Progenitor cell of endocrine pancreas (in vitro differentiated cells): ENCODE measurements around the gene RBFA. TPM values are rescaled to one million over a fixed set of nuclear protein-coding genes. Genes with fewer than 3 reads are reported as not detected.

ENCODE experiments used
- DNase-seq: peaks from one replicate; pipeline ENCODE4 v3.0.0; 2021; ENCODE audit warnings: low spot score; ENCODE audit not compliant: unreplicated experiment
- H3K27ac Mint-ChIP-seq: 2 replicates; pipeline ENCODE4 v1.8.0; 2021; ENCODE audit warnings: mild to moderate bottlenecking, moderate library complexity, mixed read lengths
- H3K27me3 Mint-ChIP-seq: 2 replicates; pipeline ENCODE4 v1.8.0; 2021; ENCODE audit warnings: mixed read lengths
- H3K36me3 Mint-ChIP-seq: 2 replicates; pipeline ENCODE4 v1.8.0; 2022; ENCODE audit warnings: mixed read lengths; ENCODE audit not compliant: insufficient read depth
- H3K4me1 Mint-ChIP-seq: 2 replicates; pipeline ENCODE4 v1.8.0; 2021; ENCODE audit warnings: low read depth, mixed read lengths
- H3K4me3 Mint-ChIP-seq: 2 replicates; pipeline ENCODE4 v1.8.0; 2021; ENCODE audit warnings: low read depth, mild to moderate bottlenecking, moderate library complexity, mixed read lengths
- H3K9me3 Mint-ChIP-seq: 2 replicates; pipeline ENCODE4 v1.8.0; 2021; ENCODE audit warnings: low read depth, mixed read lengths
- CTCF ChIP-seq: fragments of 200-600 bp; sonication (generic); IDR thresholded peaks from one replicate; pipeline ENCODE4 v1.5.0; 2021; ENCODE audit warnings: antibody characterized with exemption, mild to moderate bottlenecking; ENCODE audit not compliant: unreplicated experiment
- long read RNA-seq: library from polyadenylated mRNA; unstranded; transcript quantifications from one replicate; pipeline ENCODE4 v2.0.0, GENCODE V29; 2020
- total RNA-seq: library from RNA; stranded (reverse); gene quantifications from 2 replicates; pipeline ENCODE4 v1.2.1, GENCODE V29; 2021

RBFA gene
- 34.2 and 34.3 TPM in 2 replicates for total RNA-seq
- long read RNA-seq, transcript RBFA-202 (7 exons, 1,407 nt), result major isoform, 16 of 36 reads
- long read RNA-seq, partial matches to known transcripts, result 3 of 36 reads
- long read RNA-seq, other reads (novel, unspliced or antisense), result 13 of 36 reads

- Mint-ChIP-seq H3K9me3 (peaks cover 6% of the 10 kb centered on the region), H3K27ac (peak within 1 kb of the TSS; percentile 95), H3K36me3 (peaks cover 9% of the 10 kb centered on the region), H3K4me3 (peak within 1 kb of the TSS; percentile 86), H3K4me1 (peaks cover 24% of the 10 kb centered on the region), H3K27me3 (no peaks in the 10 kb centered on the region)
- DNase-seq, result peak; percentile 99
- TF ChIP-seq CTCF, result peak; percentile 63
These were observed at the start of gene RBFA for GRCh38 chr18:80034068-80034851. Gene RBFA (plus strand): TSS chr18:80034434. CDS start chr18:80034496, 62 bp downstream.

DNA sequence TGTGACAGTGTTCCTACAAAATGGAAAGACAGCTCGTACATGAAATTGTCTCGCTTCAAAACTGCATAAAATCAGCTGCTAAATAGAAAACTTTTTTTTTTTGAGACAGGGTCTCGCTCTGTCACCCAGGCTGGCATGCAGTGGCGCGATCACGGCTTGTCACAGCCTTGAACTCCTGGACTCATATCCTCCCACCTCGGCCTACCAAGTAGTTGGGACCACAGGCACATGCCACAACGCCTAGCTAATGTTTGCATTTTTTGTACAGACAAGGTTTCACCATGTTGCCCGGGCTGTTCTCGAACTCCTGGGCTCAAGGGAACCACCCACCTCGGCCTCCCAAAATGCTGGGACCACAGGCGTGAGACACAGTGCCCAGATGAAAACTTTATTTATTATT lies 49.1 kb upstream of the RBFA start:
- Mint-ChIP-seq H3K27ac (no peak overlapping the region), H3K4me1 (peaks cover 25% of the 10 kb centered on the region), H3K9me3 (no peaks in the 10 kb centered on the region), H3K27me3 (no peaks in the 10 kb centered on the region), H3K36me3 (peaks cover 4% of the 10 kb centered on the region), H3K4me3 (no peak overlapping the region)
- DNase-seq, result no peak
- no peak for TF ChIP-seq CTCF

DNA sequence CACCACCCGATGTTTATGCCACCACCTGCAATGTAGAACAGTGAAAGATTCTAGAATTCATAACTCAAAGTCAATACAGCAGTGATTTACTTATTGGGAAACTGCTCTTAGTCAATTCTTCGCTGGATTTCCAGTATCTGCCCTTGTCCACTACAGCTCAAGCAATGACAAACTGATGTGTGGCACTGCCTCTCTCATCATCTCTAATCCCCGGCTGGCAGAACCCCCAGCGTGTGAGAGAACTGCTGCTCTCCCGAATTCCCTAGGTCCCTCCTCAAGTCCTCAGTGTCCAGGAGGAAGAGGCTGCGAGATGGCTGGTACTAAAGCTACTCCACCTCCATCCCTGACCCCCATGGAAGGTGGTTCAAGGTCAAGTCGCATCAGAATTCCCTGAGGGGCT lies 47.5 kb upstream of the RBFA start:
- H3K9me3 Mint-ChIP-seq, result no peaks in the 10 kb centered on the region
- peak overlapping the region; percentile 98 for H3K4me3 Mint-ChIP-seq
- DNase-seq, result no peak
- no peaks in the 10 kb centered on the region for H3K27me3 Mint-ChIP-seq
- H3K36me3 Mint-ChIP-seq, result peaks cover 4% of the 10 kb centered on the region
- TF ChIP-seq CTCF, result no peak
- H3K4me1 Mint-ChIP-seq, result peaks cover 19% of the 10 kb centered on the region
- no peak overlapping the region for H3K27ac Mint-ChIP-seq

- H3K4me1 Mint-ChIP-seq, result peaks cover 17% of the 10 kb centered on the region
These were observed 46.7 kb upstream of the RBFA start for GRCh38 chr18:79987566-79987965.

DNA sequence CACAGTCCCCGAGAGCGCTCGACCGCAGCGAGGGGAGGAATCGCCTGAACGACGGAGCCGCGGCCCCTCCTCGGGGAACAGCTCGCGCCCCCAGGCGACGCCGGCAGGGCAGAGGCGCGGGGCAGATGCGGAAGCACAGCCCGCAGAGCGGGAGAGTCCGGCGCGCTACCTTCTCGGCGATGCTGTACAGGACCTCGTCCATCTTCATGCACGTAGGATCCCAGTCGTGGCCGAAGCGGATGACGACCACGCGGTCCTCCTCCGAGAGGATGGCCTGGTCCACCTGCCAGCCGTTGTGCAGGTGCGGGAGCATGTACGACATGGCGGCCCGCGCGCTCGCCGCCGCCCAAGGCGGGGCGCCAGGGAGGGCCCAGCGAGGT lies 46.2 kb upstream of the RBFA start:
- Mint-ChIP-seq H3K27me3 (no peaks in the 10 kb centered on the region), H3K4me1 (peaks cover 16% of the 10 kb centered on the region), H3K9me3 (no peaks in the 10 kb centered on the region), H3K4me3 (peak overlapping the region; percentile 98), H3K36me3 (peaks cover 3% of the 10 kb centered on the region), H3K27ac (peak overlapping the region; percentile 84)
- peak; percentile 39 for TF ChIP-seq CTCF
- DNase-seq, result peak; percentile 43

More at GRCh38 chr18:79987566-79987965, 46.7 kb upstream of the RBFA start:
- peak overlapping the region; percentile 98 for H3K4me3 Mint-ChIP-seq
- H3K9me3 Mint-ChIP-seq, result no peaks in the 10 kb centered on the region
- H3K36me3 Mint-ChIP-seq, result peaks cover 3% of the 10 kb centered on the region
- no peak for TF ChIP-seq CTCF
- peak overlapping the region; percentile 84 for H3K27ac Mint-ChIP-seq
- H3K27me3 Mint-ChIP-seq, result no peaks in the 10 kb centered on the region
- DNase-seq, result no peak
